Testis (tissue), 2 donors: ENCODE results near the gene C21orf58.

Experiments used
- POLR2A ChIP-seq: fragments of 450-650 bp; IDR thresholded peaks from one replicate; pipeline ENCODE4 v1.6.1; 2017; ENCODE audit warnings: antibody characterized with exemption, mild to moderate bottlenecking, moderate library complexity
- TF ChIP-seq, protein P1 (sequence below), 3 experiments: fragments of 450-650 bp in 2 of 3; fragments of 200-600 bp in 1 of 3; sonication (generic) in 1 of 3; IDR thresholded peaks; one replicate each; pipeline ENCODE4 v1.5.1; 2016 to 2019; ENCODE audit warnings: antibody characterized with exemption in 3 of 3, mild to moderate bottlenecking in 2 of 3, moderate library complexity in 1 of 3

DNA sequence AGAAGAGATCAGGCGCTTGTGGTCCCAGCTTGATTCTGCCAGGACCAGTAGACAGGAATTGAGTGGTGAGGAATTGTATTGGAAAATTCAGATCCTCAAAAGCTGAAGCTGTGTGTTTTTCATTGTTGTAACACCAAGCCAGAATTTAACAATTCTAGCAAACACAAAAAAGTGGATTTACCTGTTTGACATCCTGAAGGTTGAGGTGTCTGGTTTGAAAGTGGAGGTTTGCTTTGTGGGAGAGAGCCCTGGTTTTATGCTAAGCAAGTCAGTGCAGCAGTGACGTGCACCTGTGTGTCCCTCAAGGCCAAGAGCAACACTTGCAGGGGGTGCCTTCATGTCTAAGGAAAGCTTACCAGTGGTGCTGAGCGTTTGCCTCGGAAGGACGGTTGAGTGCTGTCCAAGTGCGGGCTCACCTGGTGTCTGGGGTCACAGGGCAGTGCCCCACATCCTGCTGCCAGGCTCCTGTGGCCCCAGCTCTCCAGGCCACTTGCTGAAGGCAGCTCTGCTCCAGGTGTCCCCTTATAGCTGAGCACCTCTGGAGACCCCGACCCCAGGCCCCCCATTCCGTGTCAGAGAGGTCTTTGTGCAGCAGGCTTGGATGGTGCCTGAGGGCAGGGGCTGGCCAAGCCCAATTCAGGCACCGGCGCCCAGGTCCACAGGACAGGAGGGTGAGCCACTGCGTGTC lies 27.9 kb upstream of the C21orf58 start:
- TF ChIP-seq POLR2A: no peak
- TF ChIP-seq, protein P1, sequence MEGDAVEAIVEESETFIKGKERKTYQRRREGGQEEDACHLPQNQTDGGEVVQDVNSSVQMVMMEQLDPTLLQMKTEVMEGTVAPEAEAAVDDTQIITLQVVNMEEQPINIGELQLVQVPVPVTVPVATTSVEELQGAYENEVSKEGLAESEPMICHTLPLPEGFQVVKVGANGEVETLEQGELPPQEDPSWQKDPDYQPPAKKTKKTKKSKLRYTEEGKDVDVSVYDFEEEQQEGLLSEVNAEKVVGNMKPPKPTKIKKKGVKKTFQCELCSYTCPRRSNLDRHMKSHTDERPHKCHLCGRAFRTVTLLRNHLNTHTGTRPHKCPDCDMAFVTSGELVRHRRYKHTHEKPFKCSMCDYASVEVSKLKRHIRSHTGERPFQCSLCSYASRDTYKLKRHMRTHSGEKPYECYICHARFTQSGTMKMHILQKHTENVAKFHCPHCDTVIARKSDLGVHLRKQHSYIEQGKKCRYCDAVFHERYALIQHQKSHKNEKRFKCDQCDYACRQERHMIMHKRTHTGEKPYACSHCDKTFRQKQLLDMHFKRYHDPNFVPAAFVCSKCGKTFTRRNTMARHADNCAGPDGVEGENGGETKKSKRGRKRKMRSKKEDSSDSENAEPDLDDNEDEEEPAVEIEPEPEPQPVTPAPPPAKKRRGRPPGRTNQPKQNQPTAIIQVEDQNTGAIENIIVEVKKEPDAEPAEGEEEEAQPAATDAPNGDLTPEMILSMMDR (IDR thresholded peaks at IDR 0.05): no peak
